Coronary artery (tissue), 2 donors: Measurements from ENCODE around the gene EYA2.

Experiments used
- DNase-seq: peaks from one replicate; pipeline ENCODE4 v3.0.0-alpha.2; 2017; ENCODE audit warnings: low spot score
- H3K27ac ChIP-seq, 2 donors: fragments of 200-600 bp; sonication (generic); one replicate each; pipeline ENCODE4 v1.5.1; 2016 to 2019
- H3K4me3 ChIP-seq: fragments of 200-600 bp; sonication (generic); 2 replicates; pipeline ENCODE4 v1.5.1; 2016; ENCODE audit warnings: mild to moderate bottlenecking, moderate library complexity
- CTCF ChIP-seq: fragments of 200-600 bp; sonication (generic); IDR thresholded peaks from one replicate; pipeline ENCODE4 v1.5.1; 2019; ENCODE audit warnings: antibody characterized with exemption

The EYA2 gene

GRCh38 chr20:46943861-46944591 lies 49.4 kb downstream of the EYA2 start:
- H3K4me3 ChIP-seq = no peak overlapping the region
- no peak for DNase-seq
- no peak overlapping the region for H3K27ac ChIP-seq
- TF ChIP-seq CTCF = no peak

DNA sequence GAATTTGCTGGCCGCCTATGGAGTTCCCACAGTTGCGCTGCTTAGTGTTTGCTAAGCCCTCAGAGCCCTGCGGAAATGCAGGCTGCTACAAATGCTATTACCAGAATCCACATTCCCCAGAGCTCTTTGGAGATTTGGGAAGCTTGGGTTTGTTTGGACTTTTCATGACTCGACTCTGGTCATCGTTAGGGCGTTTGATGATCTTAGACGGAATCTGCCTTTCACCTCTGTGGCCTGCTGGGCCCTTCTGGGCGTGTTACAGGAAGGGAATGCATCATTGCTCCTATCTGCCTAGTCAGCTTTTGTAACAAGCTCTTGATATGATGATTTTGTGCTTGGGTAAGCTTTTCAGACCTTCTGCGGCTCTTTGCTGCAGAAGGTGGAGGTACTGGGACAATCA lies 50.8 kb downstream of the EYA2 start:
- Histone ChIP-seq H3K4me3 (no peak overlapping the region), H3K27ac (no peak overlapping the region)
- TF ChIP-seq CTCF = no peak
- DNase-seq = no peak

DNA sequence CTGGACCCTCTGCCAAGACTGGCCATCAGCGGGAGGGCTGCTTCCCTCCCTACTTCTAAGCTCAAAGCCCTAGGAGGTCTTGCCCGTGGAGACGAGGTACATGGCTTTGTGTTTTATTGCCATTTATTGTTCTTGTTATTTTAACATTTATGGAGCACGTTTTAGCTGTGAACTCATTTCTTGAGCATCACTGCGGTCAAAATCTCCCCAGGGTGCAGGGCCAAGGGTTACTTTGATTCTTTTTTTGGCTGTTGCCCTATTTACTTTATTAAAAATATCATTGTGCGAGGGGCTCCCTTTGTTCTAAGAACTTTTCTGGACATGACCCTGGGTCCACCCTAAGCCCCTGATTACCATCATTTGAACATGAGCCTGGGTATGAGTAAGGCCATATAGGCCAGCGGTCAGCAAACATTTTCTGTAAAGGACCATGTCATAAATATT lies 51.6 kb downstream of the EYA2 start:
- Histone ChIP-seq H3K4me3 (no peak overlapping the region), H3K27ac (no peak overlapping the region)
- no peak for DNase-seq

DNA sequence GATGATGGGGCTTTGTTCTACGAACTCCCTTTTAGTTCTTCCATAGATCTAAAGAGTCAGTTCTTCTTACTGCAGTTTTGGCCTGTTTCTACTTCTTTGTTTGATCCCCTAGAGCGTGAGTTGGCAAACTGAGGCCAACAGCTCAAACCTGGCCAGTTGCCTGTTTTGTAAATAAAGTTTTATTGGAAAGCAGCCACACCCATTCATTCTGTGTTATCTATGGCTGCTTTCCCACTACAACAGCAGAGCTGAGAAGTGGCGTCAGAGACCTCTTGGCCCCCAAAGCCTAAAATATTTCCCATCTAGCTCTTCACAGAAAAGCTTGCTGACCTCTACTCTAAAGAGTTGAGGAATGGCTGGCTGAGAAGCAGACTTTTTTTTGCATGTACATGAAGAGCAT lies 52.2 kb downstream of the EYA2 start:
- DNase-seq = no peak
- H3K4me3 ChIP-seq = no peak overlapping the region
- H3K27ac ChIP-seq = no peak overlapping the region
- no peak for TF ChIP-seq CTCF

More for the DNA sequence above, 51.6 kb downstream of the EYA2 start:
- TF ChIP-seq CTCF = no peak

GRCh38 chr20:46948081-46948480 lies 53.4 kb downstream of the EYA2 start:
- no peak for DNase-seq
- Histone ChIP-seq H3K4me3 (no peak overlapping the region), H3K27ac (no peak overlapping the region)
- TF ChIP-seq CTCF = no peak

- no peak for DNase-seq
- TF ChIP-seq CTCF = no peak
These were observed 56.8 kb downstream of the EYA2 start for GRCh38 chr20:46951405-46951804.

GRCh38 chr20:46951840-46952497 lies 57.3 kb downstream of the EYA2 start:
- no peak for TF ChIP-seq CTCF
- DNase-seq = no peak
- no peak overlapping the region for H3K4me3 ChIP-seq
- H3K27ac ChIP-seq = no peak overlapping the region

More at GRCh38 chr20:46951405-46951804, 56.8 kb downstream of the EYA2 start:
- Histone ChIP-seq H3K4me3 (no peak overlapping the region), H3K27ac (no peak overlapping the region)
